Natural killer cell (primary cell): Measurements from ENCODE around the gene ATP8B2. TPM values are rescaled to one million over a fixed set of nuclear protein-coding genes. Genes with fewer than 3 reads are reported as not detected.

Experiments used
- ATAC-seq, 3 donors: fragments of 150-1000 bp in 2 of 3; fragments of 200-7000 bp in 1 of 3; cut with Tn5 transposase; 1 replicate in 1 of 3; 2 replicates in 2 of 3; pipeline ENCODE4 v1.10.0; 2021; ENCODE audit warnings: mild to moderate bottlenecking in 2 of 3, moderate library complexity in 2 of 3
- DNase-seq, 2 donors: peaks; one replicate each; pipeline versions ENCODE4 v3.0.0 to v3.0.0-alpha.2; 2013 to 2021; ENCODE audit warnings: mixed read lengths in 1 of 2
- H3K27ac ChIP-seq: one replicate; pipeline ENCODE4 v1.5.1; 2013; ENCODE audit warnings: mild to moderate bottlenecking, low read length
- H3K27me3 ChIP-seq: one replicate; pipeline ENCODE4 v1.6.1; 2013; ENCODE audit warnings: low read length; ENCODE audit not compliant: control insufficient read depth, insufficient read depth
- H3K36me3 ChIP-seq: one replicate; pipeline ENCODE4 v1.6.1; 2013; ENCODE audit warnings: low read length; ENCODE audit not compliant: control insufficient read depth, insufficient read depth
- H3K4me1 ChIP-seq: one replicate; pipeline ENCODE4 v1.6.1; 2013; ENCODE audit warnings: low read length; ENCODE audit not compliant: control insufficient read depth, insufficient read depth
- H3K4me3 ChIP-seq: one replicate; pipeline ENCODE4 v1.5.1; 2013; ENCODE audit warnings: low read length
- H3K9me3 ChIP-seq: one replicate; pipeline ENCODE4 v1.6.1; 2013; ENCODE audit warnings: low read length; ENCODE audit not compliant: control insufficient read depth, insufficient read depth
- H3K27ac Mint-ChIP-seq, 2 donors: one replicate each; pipeline ENCODE4 v1.8.0; 2022; ENCODE audit warnings: mild to moderate bottlenecking in 2 of 2, mixed read lengths in 2 of 2, moderate library complexity in 1 of 2
- H3K27me3 Mint-ChIP-seq, 2 donors: one replicate each; pipeline ENCODE4 v1.8.0; 2022; ENCODE audit warnings: low read depth in 2 of 2, mixed read lengths in 2 of 2
- H3K36me3 Mint-ChIP-seq: one replicate; pipeline ENCODE4 v1.8.0; 2022; ENCODE audit warnings: mixed read lengths
- H3K4me1 Mint-ChIP-seq, 2 donors: one replicate each; pipeline ENCODE4 v1.8.0; 2022; ENCODE audit warnings: mixed read lengths in 2 of 2
- H3K4me3 Mint-ChIP-seq: one replicate; pipeline ENCODE4 v1.8.0; 2022; ENCODE audit warnings: mild to moderate bottlenecking, moderate library complexity, mixed read lengths
- H3K9me3 Mint-ChIP-seq, 2 donors: one replicate each; pipeline ENCODE4 v1.8.0; 2022; ENCODE audit warnings: mixed read lengths in 2 of 2
- WGBS: methylation state at CpG from one replicate; pipeline ENCODE4 v1.1.7; 2013; ENCODE audit warnings: missing lambda C conversion rate; ENCODE audit not compliant: insufficient coverage; 5-methylcytosine and 5-hydroxymethylcytosine counted together
- intact Hi-C: fragments of 100-400 bp; cut with micrococcal nuclease; formaldehyde crosslinking; loops from one replicate; pipeline ENCODE4 v1.14.2; 2022
- total RNA-seq, 4 donors: library from RNA; stranded (reverse); fragments of 120-200 nt in 1 of 4; gene quantifications; one replicate each; pipeline versions ENCODE4 v1.2.3 to v1.2.4, GENCODE V29; 2013 to 2022
- TF ChIP-seq, protein P1 (sequence below): fragments of 200-600 bp; IDR thresholded peaks from one replicate; pipeline ENCODE4 v1.8.0; 2022; ENCODE audit warnings: antibody characterized with exemption

Gene ATP8B2
- total RNA-seq, 3 donors from 2014 or later (not counting 1 experiment from before 2014, with no cell fraction given): 47.8 to 67.5 (median 59.3) TPM

DNA sequence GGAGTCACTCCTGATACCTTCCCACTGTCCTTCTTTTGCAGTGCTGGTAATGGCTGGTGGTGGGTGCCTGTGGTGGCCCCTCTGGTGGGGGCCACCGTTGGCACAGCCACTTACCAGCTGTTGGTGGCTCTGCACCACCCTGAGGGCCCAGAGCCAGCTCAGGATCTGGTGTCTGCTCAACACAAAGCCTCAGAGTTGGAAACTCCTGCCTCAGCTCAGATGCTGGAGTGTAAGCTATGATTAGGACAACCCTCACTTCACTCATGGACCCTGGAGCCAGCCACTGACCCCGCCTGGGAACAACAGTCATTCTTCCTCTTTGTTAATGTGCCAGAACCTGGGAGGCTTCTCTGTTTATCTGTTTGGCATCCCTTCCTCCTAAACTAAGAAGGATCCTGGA, 1.1 kb upstream of the ATP8B2 start:
- H3K36me3 ChIP-seq: no peaks in the 10 kb centered on the region
- H3K27me3 ChIP-seq: no peaks in the 10 kb centered on the region
- 77% methylated on average over 2 of the region's 2 CpGs for WGBS
- H3K36me3 Mint-ChIP-seq: no peaks in the 10 kb centered on the region
- H3K27ac Mint-ChIP-seq: peak overlapping the region; percentile 83 to 91
- ATAC-seq (no peak), DNase-seq (no peak)
- intact Hi-C loops: loop anchor here (1.0 kb wide), 1 partner anchor 11 kb away; no protein-coding TSS in a partner anchor
- H3K9me3 ChIP-seq: no peaks in the 10 kb centered on the region
- no peak overlapping the region for H3K27ac ChIP-seq
- H3K4me3 Mint-ChIP-seq: peak overlapping the region; percentile 80
- TF ChIP-seq, protein P1, sequence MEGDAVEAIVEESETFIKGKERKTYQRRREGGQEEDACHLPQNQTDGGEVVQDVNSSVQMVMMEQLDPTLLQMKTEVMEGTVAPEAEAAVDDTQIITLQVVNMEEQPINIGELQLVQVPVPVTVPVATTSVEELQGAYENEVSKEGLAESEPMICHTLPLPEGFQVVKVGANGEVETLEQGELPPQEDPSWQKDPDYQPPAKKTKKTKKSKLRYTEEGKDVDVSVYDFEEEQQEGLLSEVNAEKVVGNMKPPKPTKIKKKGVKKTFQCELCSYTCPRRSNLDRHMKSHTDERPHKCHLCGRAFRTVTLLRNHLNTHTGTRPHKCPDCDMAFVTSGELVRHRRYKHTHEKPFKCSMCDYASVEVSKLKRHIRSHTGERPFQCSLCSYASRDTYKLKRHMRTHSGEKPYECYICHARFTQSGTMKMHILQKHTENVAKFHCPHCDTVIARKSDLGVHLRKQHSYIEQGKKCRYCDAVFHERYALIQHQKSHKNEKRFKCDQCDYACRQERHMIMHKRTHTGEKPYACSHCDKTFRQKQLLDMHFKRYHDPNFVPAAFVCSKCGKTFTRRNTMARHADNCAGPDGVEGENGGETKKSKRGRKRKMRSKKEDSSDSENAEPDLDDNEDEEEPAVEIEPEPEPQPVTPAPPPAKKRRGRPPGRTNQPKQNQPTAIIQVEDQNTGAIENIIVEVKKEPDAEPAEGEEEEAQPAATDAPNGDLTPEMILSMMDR: no peak
- H3K27me3 Mint-ChIP-seq: peaks cover 7 to 8% of the 10 kb centered on the region in 2 donors
- peak overlapping the region; percentile 90 for H3K4me3 ChIP-seq
- no peaks in the 10 kb centered on the region for H3K9me3 Mint-ChIP-seq
- peaks cover 23 to 42% of the 10 kb centered on the region in 2 donors for H3K4me1 Mint-ChIP-seq
- H3K4me1 ChIP-seq: peaks cover 41% of the 10 kb centered on the region

DNA sequence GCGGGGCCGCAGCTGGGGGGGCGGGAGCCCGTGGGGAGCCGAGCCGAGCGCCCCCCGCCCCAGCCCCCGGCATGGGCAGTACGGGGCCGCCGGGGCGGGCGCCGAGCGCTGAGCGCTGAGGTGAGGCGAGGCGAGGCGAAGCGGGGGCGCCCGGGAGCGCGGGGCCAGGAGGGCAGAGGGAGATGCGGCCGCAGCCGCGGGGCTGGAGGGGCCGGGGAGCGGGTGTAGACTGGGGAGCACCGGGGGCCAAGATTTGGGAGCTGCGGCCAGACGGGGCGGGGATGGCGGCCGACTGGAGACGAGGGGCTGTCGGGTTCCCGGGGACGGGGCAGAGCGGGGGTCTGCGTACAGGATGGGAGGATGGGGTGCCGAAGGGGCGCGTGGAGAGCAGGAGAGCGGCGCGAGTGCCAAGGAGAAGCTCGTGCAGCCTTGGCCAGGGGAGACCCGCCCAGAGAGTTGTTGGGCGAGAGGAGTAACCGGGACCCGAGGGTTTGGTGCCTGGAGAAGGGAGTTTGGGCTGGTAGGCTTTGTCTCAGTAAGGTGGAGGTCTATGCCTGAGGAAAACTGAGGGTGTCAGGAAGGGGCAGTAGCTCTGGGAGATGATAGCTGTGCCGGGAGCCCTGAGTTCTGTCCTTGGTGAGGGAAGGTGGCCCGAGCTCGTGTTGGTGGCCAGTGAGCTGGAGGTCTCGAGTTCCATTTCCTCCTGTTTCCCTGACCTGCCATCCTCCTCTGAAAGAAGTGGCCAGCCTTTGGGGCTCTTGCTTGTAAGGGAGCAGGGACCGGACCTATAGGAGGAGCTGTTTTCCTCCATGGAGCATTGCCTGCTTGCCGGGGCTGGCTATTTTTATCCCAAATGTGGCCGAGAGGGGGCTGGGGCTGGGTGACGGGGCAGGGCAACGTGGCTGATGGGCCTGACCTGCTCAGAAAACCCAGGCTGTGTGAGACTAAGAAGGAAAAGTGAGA, 539 bp downstream of the ATP8B2 start:
- DNase-seq: peak in 1 of 2 donors; percentile 69
- peaks cover 7 to 8% of the 10 kb centered on the region in 2 donors for H3K27me3 Mint-ChIP-seq
- peak; percentile 8 to 15 (median 15) for ATAC-seq

DNA sequence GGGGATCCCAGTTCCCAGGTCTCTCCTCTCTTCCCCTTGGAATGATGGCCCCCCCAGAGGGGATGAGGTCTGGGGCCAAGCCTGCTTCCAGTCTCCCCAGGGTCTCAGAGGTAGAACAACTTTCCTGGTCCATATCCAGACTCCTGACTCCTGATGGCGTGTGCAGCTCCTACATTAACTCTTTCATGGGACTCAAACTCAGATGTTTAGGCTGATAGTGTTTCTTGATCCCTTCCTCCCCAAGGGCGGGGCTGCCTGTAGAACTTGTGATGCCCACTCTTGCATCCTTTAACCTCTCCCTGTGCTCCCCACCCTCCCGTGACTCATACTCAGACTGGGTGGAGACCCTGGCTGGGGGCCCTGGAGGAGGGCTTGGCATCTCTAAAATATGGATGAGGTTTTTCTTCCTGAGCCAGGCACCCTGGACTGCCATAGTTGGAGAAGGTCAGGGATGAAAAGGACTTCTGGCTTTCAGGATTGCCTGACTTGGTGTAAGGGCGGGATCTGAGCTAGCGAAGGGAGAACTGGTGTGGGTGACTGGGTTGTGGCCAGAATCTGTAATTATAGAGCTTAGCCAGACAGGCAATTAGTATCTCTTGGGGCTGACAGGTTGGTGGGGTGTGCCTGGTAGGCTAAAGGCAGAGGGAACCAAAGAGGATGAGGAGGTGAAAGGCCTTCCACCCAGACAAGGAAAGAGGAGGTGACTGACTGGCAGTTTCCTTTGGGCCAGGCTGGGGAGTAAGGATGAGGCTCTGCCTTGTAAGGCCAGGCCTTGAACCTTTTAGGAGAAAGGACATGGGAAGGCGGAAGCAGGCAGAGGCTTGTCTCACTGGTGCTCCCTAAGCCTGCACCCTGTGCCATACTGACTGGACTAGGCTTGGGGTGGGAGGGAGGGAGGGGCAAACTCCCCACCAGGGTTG, 1.5 kb downstream of the ATP8B2 start:
- H3K4me1 Mint-ChIP-seq: peaks cover 43 to 60% of the 10 kb centered on the region in 2 donors
- H3K4me3 ChIP-seq: peak overlapping the region; percentile 42
- H3K27ac ChIP-seq: peak overlapping the region; percentile 58
- H3K4me3 Mint-ChIP-seq: peak overlapping the region; percentile 95
- peaks cover 3% of the 10 kb centered on the region for H3K36me3 Mint-ChIP-seq
- H3K36me3 ChIP-seq: peaks cover 11% of the 10 kb centered on the region
- DNase-seq (peak in 1 of 2 donors; percentile 33), ATAC-seq (no peak)
- H3K27me3 Mint-ChIP-seq: peaks cover 0 to 4% of the 10 kb centered on the region in 2 donors
- no peaks in the 10 kb centered on the region for H3K9me3 Mint-ChIP-seq
- intact Hi-C loops: no loop called here
- no peaks in the 10 kb centered on the region for H3K27me3 ChIP-seq
- no peaks in the 10 kb centered on the region for H3K9me3 ChIP-seq
- H3K4me1 ChIP-seq: peaks cover 58% of the 10 kb centered on the region
- peak overlapping the region; percentile 83 to 91 for H3K27ac Mint-ChIP-seq
- 69% methylated on average over 6 of the region's 6 CpGs for WGBS
- TF ChIP-seq, protein P1: peak; percentile 2

More for the DNA sequence above, 539 bp downstream of the ATP8B2 start:
- Histone ChIP-seq H3K27ac (peak overlapping the region; percentile 58), H3K4me3 (peak overlapping the region; percentile 42), H3K36me3 (peaks cover 2% of the 10 kb centered on the region), H3K4me1 (peaks cover 57% of the 10 kb centered on the region), H3K27me3 (no peaks in the 10 kb centered on the region), H3K9me3 (no peaks in the 10 kb centered on the region)
- TF ChIP-seq, protein P1: peak; percentile 17
- under 1% methylated on average over 63 of the region's 63 CpGs for WGBS
- intact Hi-C loops: no loop called here
- peaks cover 39 to 58% of the 10 kb centered on the region in 2 donors for H3K4me1 Mint-ChIP-seq
- H3K4me3 Mint-ChIP-seq: peak overlapping the region; percentile 95
- no peaks in the 10 kb centered on the region for H3K36me3 Mint-ChIP-seq
- peak overlapping the region; percentile 83 to 91 for H3K27ac Mint-ChIP-seq
- H3K9me3 Mint-ChIP-seq: no peaks in the 10 kb centered on the region
